ENCODE measurements around the gene TMED1. TPM values are rescaled to one million over a fixed set of nuclear protein-coding genes. Genes with fewer than 3 reads are reported as not detected.
"Not testable (repeated sequence)": the region's sequence is repeated elsewhere in the genome, so short reads cannot be mapped to it uniquely, and the experiment has no call there.

The TMED1 gene
- total and polyA plus RNA-seq, 4 donors = 25.8 to 49.8 (median 33.9) TPM

DNA sequence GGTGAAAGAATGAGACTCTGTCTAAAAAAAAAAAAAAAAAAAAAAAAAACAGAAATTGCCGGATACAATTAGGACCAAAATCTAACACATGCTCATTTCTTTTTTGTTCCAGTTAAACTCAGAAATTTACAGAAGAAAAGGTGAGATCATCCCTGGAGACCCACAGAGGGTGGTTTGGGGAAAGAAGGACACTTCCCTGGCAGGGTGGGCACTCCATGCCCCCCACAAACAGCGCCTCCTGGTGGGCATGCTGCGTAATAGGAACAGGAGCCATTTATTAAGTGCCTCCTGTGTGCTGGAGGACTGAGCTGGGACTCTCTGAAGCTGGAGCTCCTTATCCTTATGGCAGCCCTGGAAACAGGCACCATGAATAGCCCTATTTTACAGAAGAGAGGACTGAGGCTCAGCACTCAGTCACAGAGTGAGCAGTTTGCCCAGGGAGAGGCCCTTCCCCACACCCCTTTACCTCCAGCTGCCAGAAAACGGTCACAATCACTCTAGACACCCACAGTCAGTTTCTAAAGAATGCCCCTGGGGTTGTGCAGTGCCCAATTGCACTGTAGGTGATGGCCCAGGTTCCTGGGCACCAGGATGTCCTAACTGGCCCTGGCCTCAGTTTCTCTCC is 22.3 kb upstream of the TMED1 start:
- ATAC-seq (ENCODE audit: insufficient read depth, low FRiP score) (no peak), DNase-seq (no peak)
- Histone ChIP-seq H3K9me3 (ENCODE audit: control insufficient read depth in 4 of 4, insufficient read depth in 3 of 4, low read length in 3 of 4) (no peaks in the 10 kb centered on the region), H3K9ac (ENCODE audit: insufficient read depth in 1 of 2, low read length in 2 of 2) (no peak overlapping the region), H3K4me1 (ENCODE audit: control insufficient read depth in 5 of 5, insufficient read depth in 5 of 5, low read length in 5 of 5) (no peaks in the 10 kb centered on the region), H3K27ac (ENCODE audit: low read depth in 1 of 2, low read length in 1 of 2) (no peak overlapping the region), H3K36me3 (ENCODE audit: control insufficient read depth in 4 of 4, insufficient read depth in 4 of 4, low read length in 4 of 4) (no peaks in the 10 kb centered on the region), H3K4me3 (no peak overlapping the region), H3K27me3 (ENCODE audit: control insufficient read depth in 3 of 3, insufficient read depth in 3 of 3, low read length in 2 of 3) (no peaks in the 10 kb centered on the region)
- 56 to 68% methylated on average over 4 of the region's 4 CpGs for WGBS, 2 donors
- TF ChIP-seq, protein P1, sequence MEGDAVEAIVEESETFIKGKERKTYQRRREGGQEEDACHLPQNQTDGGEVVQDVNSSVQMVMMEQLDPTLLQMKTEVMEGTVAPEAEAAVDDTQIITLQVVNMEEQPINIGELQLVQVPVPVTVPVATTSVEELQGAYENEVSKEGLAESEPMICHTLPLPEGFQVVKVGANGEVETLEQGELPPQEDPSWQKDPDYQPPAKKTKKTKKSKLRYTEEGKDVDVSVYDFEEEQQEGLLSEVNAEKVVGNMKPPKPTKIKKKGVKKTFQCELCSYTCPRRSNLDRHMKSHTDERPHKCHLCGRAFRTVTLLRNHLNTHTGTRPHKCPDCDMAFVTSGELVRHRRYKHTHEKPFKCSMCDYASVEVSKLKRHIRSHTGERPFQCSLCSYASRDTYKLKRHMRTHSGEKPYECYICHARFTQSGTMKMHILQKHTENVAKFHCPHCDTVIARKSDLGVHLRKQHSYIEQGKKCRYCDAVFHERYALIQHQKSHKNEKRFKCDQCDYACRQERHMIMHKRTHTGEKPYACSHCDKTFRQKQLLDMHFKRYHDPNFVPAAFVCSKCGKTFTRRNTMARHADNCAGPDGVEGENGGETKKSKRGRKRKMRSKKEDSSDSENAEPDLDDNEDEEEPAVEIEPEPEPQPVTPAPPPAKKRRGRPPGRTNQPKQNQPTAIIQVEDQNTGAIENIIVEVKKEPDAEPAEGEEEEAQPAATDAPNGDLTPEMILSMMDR (IDR thresholded peaks at IDR 0.05; ENCODE audit: control extremely low read depth, extremely low read depth) = no peak

DNA sequence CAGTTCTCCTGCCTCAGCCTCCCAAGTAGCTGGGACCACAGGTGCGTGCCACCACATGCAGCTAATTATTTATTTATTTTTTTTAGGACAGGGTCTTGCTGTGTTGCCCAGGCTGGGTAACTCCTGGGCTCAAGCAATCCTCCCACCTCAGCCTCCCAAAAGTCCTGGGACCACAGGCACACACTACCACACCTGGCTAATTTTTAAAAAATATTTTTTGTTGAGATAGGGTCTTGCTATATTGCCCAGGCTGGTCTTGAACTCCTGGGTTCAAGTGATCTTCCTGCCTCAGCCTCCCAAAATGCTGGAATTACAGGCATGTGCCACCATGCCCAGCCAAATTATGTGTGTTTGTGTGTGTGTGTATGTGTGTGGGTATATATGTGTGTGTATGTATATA is 20.9 kb upstream of the TMED1 start:
- 96 to 100% methylated on average over 1 of the region's 1 CpG for WGBS, 2 donors
- not testable (repeated sequence) for H3K27me3 ChIP-seq (ENCODE audit: control insufficient read depth in 3 of 3, insufficient read depth in 3 of 3, low read length in 2 of 3); H3K27ac ChIP-seq (ENCODE audit: low read depth in 1 of 2, low read length in 1 of 2); H3K9me3 ChIP-seq (ENCODE audit: control insufficient read depth in 4 of 4, insufficient read depth in 3 of 4, low read length in 3 of 4); H3K9ac ChIP-seq (ENCODE audit: insufficient read depth in 1 of 2, low read length in 2 of 2); DNase-seq; H3K4me3 ChIP-seq; H3K36me3 ChIP-seq (ENCODE audit: control insufficient read depth in 4 of 4, insufficient read depth in 4 of 4, low read length in 4 of 4); H3K4me1 ChIP-seq (ENCODE audit: control insufficient read depth in 5 of 5, insufficient read depth in 5 of 5, low read length in 5 of 5); ATAC-seq (ENCODE audit: insufficient read depth, low FRiP score)

DNA sequence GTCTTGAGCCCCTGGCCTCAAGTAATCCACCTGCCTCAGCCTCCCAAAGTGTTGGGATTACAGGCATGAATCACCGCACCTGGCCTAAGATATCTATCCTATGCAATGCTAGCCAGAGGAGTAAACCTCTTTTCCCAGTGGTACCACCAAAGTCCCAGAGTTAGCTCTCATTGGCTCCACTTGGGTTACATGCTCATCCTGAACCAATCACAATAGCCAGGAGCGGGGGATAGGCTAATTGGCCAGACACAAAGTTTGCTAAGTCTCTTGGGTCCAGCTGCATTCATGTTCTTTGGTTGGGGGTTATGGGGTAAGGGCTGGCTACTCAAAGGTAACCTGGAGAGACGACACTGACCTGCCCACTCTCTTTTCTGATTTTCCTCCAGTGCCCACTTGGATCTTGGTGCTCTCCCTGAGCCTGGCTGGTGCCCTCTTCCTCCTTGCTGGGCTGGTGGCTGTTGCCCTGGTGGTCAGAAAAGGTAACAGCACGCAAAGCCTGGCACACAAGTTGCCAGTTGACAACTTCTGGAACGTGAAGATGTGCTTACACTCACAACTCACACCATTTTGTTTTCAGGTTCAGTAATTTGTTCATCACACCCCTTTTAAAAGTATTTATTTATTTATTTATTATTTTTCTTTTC is 20.0 kb upstream of the TMED1 start:
- no peak for ATAC-seq (ENCODE audit: insufficient read depth, low FRiP score)
- TF ChIP-seq, protein P1 (IDR thresholded peaks at IDR 0.05; ENCODE audit: control extremely low read depth, extremely low read depth) = no peak

DNA sequence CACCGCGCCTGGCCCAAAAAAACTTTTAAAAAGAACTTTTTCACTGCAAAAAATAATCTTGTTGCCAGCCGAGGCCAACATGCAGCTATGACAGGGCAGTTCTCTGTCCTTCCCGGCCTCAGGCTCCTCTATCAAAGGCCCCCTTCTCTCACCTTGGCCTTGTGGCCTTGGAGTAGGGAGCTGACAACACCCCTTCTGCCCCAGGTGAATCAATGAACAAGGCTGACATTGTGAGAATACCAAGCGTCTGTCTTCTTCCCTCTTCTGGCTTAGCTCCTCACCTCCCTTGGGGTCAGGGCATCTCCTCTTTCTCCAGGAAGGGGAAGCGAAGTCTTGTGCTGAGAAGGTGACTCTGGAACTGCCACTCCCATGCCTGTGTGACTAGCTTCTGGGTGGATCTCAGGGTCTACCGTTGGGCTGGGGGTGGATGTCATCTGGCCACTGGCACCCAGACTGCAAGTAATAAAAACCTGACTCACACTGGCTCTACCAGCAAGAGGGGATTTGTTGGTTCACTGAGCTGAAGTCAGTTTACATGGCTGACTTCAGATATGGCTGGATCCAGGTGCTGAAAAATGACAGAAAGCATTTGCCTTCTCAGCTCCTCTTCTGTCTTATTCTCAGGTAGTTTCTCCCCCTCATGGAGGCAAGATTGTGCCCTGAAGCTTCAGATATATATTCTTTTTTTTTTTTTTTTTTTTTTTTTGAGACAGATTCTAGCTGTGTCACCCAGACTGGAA is 18.5 kb upstream of the TMED1 start:
- 73 to 85% methylated on average over 7 of the region's 7 CpGs for WGBS, 2 donors

More for the DNA sequence above, 20.0 kb upstream of the TMED1 start:
- H3K4me3 ChIP-seq = no peak overlapping the region
- H3K27ac ChIP-seq (ENCODE audit: low read depth in 1 of 2, low read length in 1 of 2) = no peak overlapping the region
- H3K9me3 ChIP-seq (ENCODE audit: control insufficient read depth in 4 of 4, insufficient read depth in 3 of 4, low read length in 3 of 4) = no peaks in the 10 kb centered on the region
- H3K9ac ChIP-seq (ENCODE audit: insufficient read depth in 1 of 2, low read length in 2 of 2) = no peak overlapping the region
- no peaks in the 10 kb centered on the region for H3K4me1 ChIP-seq (ENCODE audit: control insufficient read depth in 5 of 5, insufficient read depth in 5 of 5, low read length in 5 of 5)
- DNase-seq = no peak
- H3K36me3 ChIP-seq (ENCODE audit: control insufficient read depth in 4 of 4, insufficient read depth in 4 of 4, low read length in 4 of 4) = no peaks in the 10 kb centered on the region
- WGBS, 2 donors = 68 to 84% methylated on average over 5 of the region's 5 CpGs
- no peaks in the 10 kb centered on the region for H3K27me3 ChIP-seq (ENCODE audit: control insufficient read depth in 3 of 3, insufficient read depth in 3 of 3, low read length in 2 of 3)

More for the DNA sequence above, 18.5 kb upstream of the TMED1 start:
- Histone ChIP-seq H3K36me3 (ENCODE audit: control insufficient read depth in 4 of 4, insufficient read depth in 4 of 4, low read length in 4 of 4) (no peaks in the 10 kb centered on the region), H3K9me3 (ENCODE audit: control insufficient read depth in 4 of 4, insufficient read depth in 3 of 4, low read length in 3 of 4) (no peaks in the 10 kb centered on the region), H3K4me1 (ENCODE audit: control insufficient read depth in 5 of 5, insufficient read depth in 5 of 5, low read length in 5 of 5) (no peaks in the 10 kb centered on the region), H3K27me3 (ENCODE audit: control insufficient read depth in 3 of 3, insufficient read depth in 3 of 3, low read length in 2 of 3) (no peaks in the 10 kb centered on the region), H3K4me3 (no peak overlapping the region), H3K27ac (ENCODE audit: low read depth in 1 of 2, low read length in 1 of 2) (no peak overlapping the region), H3K9ac (ENCODE audit: insufficient read depth in 1 of 2, low read length in 2 of 2) (no peak overlapping the region)
- ATAC-seq (ENCODE audit: insufficient read depth, low FRiP score) = no peak
- DNase-seq = no peak
- TF ChIP-seq, protein P1 (IDR thresholded peaks at IDR 0.05; ENCODE audit: control extremely low read depth, extremely low read depth) = no peak

All from lung (tissue), 12 donors.